Colonic mucosa (tissue), 4 donors: ENCODE measurements around the gene OR52K2. TPM values are rescaled to one million over a fixed set of nuclear protein-coding genes. Genes with fewer than 3 reads are reported as not detected.
A peak's percentile ranks its signal among the peaks of the same experiment; 100 is the strongest.

Source experiments
- DNase-seq: peaks from one replicate; pipeline ENCODE4 v3.0.0-alpha.2; 2020
- H3K27ac ChIP-seq: fragments of 200-600 bp; one replicate; pipeline ENCODE4 v1.8.0; 2021
- H3K27me3 ChIP-seq: fragments of 200-600 bp; one replicate; pipeline ENCODE4 v1.8.0; 2021
- H3K36me3 ChIP-seq: fragments of 200-600 bp; one replicate; pipeline ENCODE4 v1.8.0; 2021
- H3K4me1 ChIP-seq: fragments of 200-600 bp; one replicate; pipeline ENCODE4 v1.8.0; 2021; ENCODE audit warnings: mild to moderate bottlenecking
- H3K4me3 ChIP-seq: fragments of 200-600 bp; one replicate; pipeline ENCODE4 v1.8.0; 2021
- H3K9ac ChIP-seq, 2 donors: one replicate each; pipeline ENCODE4 v1.7.0; 2013; ENCODE audit warnings: control low read depth in 2 of 2, low read depth in 2 of 2, low read length in 2 of 2
- H3K9me3 ChIP-seq: fragments of 200-600 bp; one replicate; pipeline ENCODE4 v1.8.0; 2021
- CTCF ChIP-seq: fragments of 200-600 bp; IDR thresholded peaks from one replicate; pipeline ENCODE4 v1.8.0; 2022; ENCODE audit warnings: antibody characterized with exemption, mild to moderate bottlenecking
- intact Hi-C: fragments of 100-400 bp; cut with DNase I; formaldehyde crosslinking; loops from one replicate; pipeline ENCODE4 v1.14.1; 2022
- total RNA-seq, 2 donors: library from RNA; stranded (reverse); fragmentation: NEBNext Ultra II Directional in 1 of 2; extraction: Animal tissue kit (Norgen Biotek cat#: 25700) in 1 of 2; gene quantifications; one replicate each; pipeline ENCODE4 v1.2.1, GENCODE V29; 2021
- donor health status: healthy.
- donor health status: DM: no; HTN: no; CAD: no.
- donor health status: DM: no; HTN: no; CAD: no.

OR52K2 gene
- total RNA-seq, 2 donors from 2014 or later: not detected

- H3K27me3 ChIP-seq: no peaks in the 10 kb centered on the region
- H3K4me3 ChIP-seq: no peak overlapping the region
- peak; percentile 10 for TF ChIP-seq CTCF
- H3K9me3 ChIP-seq: no peaks in the 10 kb centered on the region
- no peaks in the 10 kb centered on the region for H3K4me1 ChIP-seq
- H3K9ac ChIP-seq: no peak overlapping the region
- H3K27ac ChIP-seq: no peak overlapping the region
- H3K36me3 ChIP-seq: no peaks in the 10 kb centered on the region
- intact Hi-C loops: loop anchor here (2.0 to 10.0 kb wide), 2 partner anchors 99 to 307 kb away; partner anchors contain the start of gene TRIM21
- no peak for DNase-seq
These were observed 44.4 kb downstream of the OR52K2 start for GRCh38 chr11:4493480-4493818.

- Histone ChIP-seq H3K36me3 (no peaks in the 10 kb centered on the region), H3K27ac (no peak overlapping the region), H3K9ac (no peak overlapping the region), H3K4me3 (no peak overlapping the region), H3K9me3 (no peaks in the 10 kb centered on the region), H3K27me3 (no peaks in the 10 kb centered on the region), H3K4me1 (no peaks in the 10 kb centered on the region)
- no peak for DNase-seq
- no peak for TF ChIP-seq CTCF
- intact Hi-C loops: loop anchor here (10.0 kb wide), 1 partner anchor 101 kb away; the partner anchor contains the start of gene TRIM21
These were observed 46.4 kb downstream of the OR52K2 start for GRCh38 chr11:4495487-4495886.

- Histone ChIP-seq H3K4me1 (no peaks in the 10 kb centered on the region), H3K4me3 (no peak overlapping the region), H3K27ac (no peak overlapping the region), H3K36me3 (no peaks in the 10 kb centered on the region), H3K27me3 (no peaks in the 10 kb centered on the region), H3K9me3 (no peaks in the 10 kb centered on the region), H3K9ac (no peak overlapping the region)
- intact Hi-C loops: loop anchor here (10.0 kb wide), 1 partner anchor 101 kb away; the partner anchor contains the start of gene TRIM21
- no peak for TF ChIP-seq CTCF
- DNase-seq: no peak
These were observed 46.9 kb downstream of the OR52K2 start for GRCh38 chr11:4495986-4496385.

GRCh38 chr11:4496557-4497248 lies 47.6 kb downstream of the OR52K2 start:
- TF ChIP-seq CTCF: no peak
- Histone ChIP-seq H3K27me3 (no peaks in the 10 kb centered on the region), H3K9ac (no peak overlapping the region), H3K4me1 (no peaks in the 10 kb centered on the region), H3K27ac (no peak overlapping the region), H3K36me3 (no peaks in the 10 kb centered on the region), H3K9me3 (no peaks in the 10 kb centered on the region), H3K4me3 (no peak overlapping the region)
- intact Hi-C loops: loop anchor here (10.0 kb wide), 1 partner anchor 102 kb away; the partner anchor contains the start of gene TRIM21
- no peak for DNase-seq

Other genes starting within 250 kb of the OR52K2 start
- not detected for gene OR52B4, start 80.9 kb upstream of the OR52K2 start, total RNA-seq
- 10 to 100 TPM; 23.1 to 25.8 TPM for gene TRIM21, start 55.6 kb upstream of the OR52K2 start, total RNA-seq
- not detected for gene OR52K1, start 33.4 kb downstream of the OR52K2 start, total RNA-seq
- gene OR52M1, start 95.9 kb downstream of the OR52K2 start, total RNA-seq: not detected
- not detected for gene OR52I2, start 132.4 kb downstream of the OR52K2 start, total RNA-seq
- gene OR52I1, start 144.7 kb downstream of the OR52K2 start, total RNA-seq: not detected
- gene TRIM68, start 158.9 kb downstream of the OR52K2 start, total RNA-seq: 10 to 100 TPM; 13.9 to 20.0 TPM
- gene OR51D1, start 188.2 kb downstream of the OR52K2 start, total RNA-seq: not detected
- 1 to 10 TPM in 1 of 2 donors, under 1 TPM in 1; 0.22 to 1.0 TPM for gene OR51E1, start 194.7 kb downstream of the OR52K2 start, total RNA-seq
- under 1 TPM; 0.30 to 0.74 TPM for gene OR51E2, start 248.6 kb downstream of the OR52K2 start, total RNA-seq